Suppressor macrophage treated with lipopolysaccharide for 1 hour (primary cell): ENCODE measurements around the gene PHF8.

ENCODE experiments used
- DNase-seq, 3 donors: peaks; one replicate each; pipeline ENCODE4 v3.0.0-alpha.2; 2020 to 2022

The PHF8 gene

GRCh38 chrX:54044126-54044876, at the start of gene PHF8:
Gene PHF8 (minus strand): TSS chrX:54044473. CDS start chrX:54042728, 1,745 bp downstream.
- DNase-seq = peak; percentile 89 to 95 (median 93)

DNA sequence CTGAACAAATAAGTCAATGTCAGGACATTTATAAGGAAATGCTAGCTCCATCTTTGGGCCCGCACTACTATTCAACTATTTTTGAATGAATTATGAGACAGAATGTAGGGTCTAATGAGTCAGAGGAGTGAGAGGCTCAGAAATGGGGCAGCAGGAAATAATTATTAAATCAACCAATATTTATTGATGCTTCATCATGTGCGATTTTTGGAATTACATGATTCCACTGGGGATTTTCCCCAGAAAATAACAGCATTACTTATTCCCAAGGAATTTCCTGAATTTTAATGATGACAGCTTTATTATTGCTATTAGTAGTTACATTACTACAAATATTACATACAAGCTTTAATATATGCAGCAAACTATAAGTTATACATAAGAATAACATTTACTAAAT, 49.3 kb upstream of the PHF8 start:
- no peak for DNase-seq

DNA sequence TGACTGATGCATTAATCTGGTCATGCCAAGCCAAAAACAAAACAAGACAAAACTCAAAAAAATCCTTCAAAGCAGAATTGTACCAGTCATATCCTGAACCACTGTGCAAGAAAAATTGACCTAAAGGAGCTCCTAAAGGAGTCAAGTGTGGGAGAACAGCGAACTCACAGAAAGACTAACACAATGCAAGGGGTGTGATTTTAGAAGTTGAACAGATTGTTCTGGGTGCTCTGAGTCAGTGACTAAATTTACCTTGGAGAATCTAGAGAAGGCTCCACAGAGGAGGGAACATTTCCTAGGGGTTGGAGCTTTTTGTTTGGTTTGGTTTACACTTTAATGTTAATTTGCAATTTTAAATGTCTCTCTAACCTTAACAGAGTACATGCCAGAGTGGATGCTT, 48.9 kb upstream of the PHF8 start:
- DNase-seq = no peak

GRCh38 chrX:54090880-54091279, 46.6 kb upstream of the PHF8 start:
- DNase-seq = no peak

- no peak for DNase-seq
These were observed 44.9 kb upstream of the PHF8 start for GRCh38 chrX:54089191-54089590.

DNA sequence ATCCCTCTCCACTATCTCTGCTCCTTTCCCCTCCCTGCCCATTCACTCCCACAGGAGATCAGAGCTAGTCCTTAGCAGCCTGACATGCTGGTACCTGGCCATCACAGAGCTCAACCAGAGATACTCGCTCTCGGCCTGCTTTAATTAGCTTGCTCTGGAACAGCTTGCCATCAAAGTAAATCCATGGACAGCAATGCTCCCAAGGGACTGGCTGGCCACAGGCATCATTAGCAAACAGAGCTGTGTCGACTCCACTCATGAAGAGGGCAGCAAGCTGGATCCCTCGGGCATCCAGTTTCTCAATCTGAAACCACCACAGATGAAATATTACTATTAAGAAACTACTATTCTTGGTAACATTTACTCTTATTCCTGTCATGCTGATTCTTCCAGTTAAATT, 43.4 kb upstream of the PHF8 start:
- no peak for DNase-seq

- DNase-seq = no peak
These were observed 41.4 kb upstream of the PHF8 start for GRCh38 chrX:54085666-54086065.

- DNase-seq = no peak
These were observed 32.6 kb upstream of the PHF8 start for GRCh38 chrX:54076903-54077302.

- DNase-seq = no peak
These were observed 30.6 kb upstream of the PHF8 start for GRCh38 chrX:54074826-54075225.

DNA sequence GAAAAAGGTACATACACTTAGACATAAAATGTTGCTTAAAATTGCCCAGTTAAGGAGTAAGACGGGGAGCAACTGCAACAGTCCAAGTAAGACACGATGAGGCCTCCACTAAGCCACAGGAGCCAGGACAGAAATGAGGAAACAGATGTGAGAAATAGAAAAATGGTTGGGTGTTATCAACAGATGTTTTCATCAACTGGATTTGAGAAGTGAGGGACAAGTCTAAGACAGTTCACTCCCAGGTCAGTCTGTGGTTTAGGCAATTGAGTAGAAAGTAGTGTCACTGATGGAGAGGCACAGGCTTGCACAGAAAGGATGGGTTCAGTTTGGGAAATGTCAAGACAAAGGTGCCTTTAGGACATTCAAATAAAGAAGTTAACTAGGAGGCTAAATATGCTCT, 23.5 kb upstream of the PHF8 start:
- no peak for DNase-seq

DNA sequence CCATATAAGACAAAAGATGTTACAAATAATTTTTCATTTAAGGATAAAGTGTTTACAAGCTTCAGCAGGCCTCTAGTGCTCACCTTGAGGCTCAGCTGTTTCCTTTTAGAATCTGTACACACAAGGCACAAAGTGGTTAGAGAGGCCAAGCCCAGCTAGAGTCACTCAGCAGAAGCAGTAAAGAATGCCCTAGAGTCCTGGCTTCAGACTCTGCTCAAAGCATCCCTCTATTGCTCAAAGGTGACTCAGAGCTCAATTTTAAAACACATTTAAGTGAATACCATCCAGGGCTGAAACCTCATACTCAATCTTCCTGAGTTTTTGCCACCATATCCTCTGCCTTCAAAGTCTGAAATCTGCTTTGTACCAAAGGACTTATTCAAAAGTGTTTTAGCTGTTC, 22.6 kb upstream of the PHF8 start:
- DNase-seq = no peak

DNA sequence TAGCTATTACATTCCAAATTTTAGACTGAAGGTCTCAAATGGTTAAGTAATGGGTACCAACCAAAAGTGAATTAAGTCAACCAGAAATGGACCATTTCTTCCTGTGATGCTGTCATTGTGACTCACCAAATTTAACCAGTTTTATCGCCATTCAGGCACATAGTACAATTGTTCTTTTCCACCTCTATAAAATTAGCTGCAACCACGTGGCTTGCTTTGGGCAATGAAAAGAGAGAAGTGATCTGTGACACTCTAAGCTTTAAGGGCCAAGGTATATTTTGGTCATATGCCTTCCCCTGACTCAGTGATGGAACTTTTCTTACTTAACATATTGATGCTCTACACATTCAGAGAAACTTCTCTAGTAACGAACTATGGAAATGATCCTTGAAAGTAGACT, 20.3 kb upstream of the PHF8 start:
- no peak for DNase-seq

DNA sequence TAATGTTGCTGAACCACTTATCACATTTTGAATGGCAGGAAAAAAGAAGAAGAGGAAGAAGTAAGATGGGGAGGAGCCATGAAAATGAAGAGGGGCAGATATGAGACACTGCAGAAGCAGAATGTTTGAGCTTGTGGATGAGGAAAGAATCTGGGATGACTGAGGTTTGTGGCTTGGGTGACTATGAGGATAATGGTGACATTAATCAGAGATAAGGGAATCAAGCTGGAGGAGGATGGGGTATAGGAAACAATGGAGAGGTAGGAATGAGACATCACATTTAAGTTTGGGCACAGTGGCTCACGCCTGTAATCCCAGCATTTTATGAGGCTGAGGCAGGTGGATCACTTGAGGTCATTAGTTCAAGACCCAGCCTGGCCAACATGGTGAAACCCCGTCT, 19.1 kb upstream of the PHF8 start:
- DNase-seq = no peak

GRCh38 chrX:54049801-54050200, 5.5 kb upstream of the PHF8 start:
- DNase-seq = no peak

- DNase-seq = no peak
These were observed 4.1 kb upstream of the PHF8 start for GRCh38 chrX:54048412-54048811.

DNA sequence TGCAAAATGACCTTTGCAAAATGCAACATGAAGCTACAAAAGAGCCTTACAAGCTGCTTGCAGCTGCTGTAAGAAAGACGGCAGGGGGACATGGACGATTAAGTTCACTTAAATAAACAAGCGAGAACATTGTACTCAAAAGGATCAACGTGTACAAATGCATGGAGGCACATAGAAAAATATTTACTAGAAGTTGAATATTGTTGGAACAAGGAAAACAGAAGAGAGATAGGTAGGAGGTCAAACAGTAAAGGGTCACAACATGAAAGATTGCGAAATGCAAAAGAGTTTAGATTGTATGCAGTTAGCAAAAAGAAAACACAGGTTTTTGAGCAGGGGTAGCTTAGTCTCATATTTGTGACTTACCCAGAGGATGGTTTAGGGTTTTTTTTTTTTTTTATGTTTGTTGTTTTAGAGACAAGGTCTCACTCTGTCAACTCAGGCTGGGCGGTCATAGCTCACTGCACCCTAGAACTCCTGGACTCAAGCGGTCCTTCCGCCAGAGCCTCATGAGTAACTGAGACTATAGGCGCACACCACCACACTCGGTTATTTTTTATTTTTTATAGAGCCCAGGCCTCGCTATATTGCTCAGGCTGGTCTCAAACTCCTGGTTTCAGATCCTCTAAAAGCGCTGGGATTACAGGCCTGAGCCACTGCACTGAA, 1.4 kb upstream of the PHF8 start:
- no peak for DNase-seq

DNA sequence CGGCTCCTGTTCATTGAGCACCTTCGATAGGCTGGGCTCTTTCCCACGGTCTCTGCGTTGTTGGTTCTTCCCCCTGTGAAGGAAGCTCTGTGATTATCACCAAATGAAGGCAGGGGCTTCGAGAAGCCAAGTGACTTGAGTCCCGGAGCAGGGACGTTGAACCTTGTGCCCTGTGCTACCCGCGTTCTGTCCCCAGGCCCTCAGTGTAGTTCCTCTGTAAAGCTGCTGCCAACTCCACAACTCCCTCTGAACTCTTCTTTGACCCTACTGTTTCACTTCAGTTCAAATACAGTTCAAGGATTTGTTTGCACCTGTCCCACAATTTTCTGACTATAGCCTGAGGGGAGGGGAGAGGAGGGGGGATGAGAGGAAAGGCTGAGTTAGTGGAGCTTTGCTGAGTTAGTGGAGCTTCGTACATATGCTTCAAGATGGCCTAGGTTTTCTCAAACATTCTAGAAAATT, 635 bp upstream of the PHF8 start:
- DNase-seq = no peak

GRCh38 chrX:54043541-54044125, 640 bp downstream of the PHF8 start:
- peak; percentile 27 to 58 (median 45) for DNase-seq

GRCh38 chrX:54043056-54043455, 1.2 kb downstream of the PHF8 start:
- no peak for DNase-seq

DNA sequence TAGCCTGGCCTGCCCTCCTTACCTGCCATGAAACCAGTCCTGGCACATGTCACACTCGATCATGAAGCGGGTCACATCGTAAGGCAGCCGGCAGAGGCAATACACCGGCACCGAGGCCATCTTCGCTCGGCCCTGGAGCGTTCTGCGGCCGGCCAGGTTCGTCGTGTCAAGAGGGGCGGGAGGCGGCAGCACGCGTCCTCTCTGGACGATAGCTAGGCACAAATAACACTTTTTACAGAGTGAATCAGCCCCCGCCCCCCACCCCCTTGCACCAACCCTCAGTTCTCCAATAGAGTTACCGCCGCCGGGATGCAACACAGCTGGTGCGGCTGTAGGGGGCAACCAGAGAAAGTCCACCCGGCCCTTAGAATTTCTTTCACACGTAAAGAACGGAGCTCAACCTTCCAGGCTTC, 1.7 kb downstream of the PHF8 start:
- DNase-seq = peak; percentile 59 to 66 (median 61)

DNA sequence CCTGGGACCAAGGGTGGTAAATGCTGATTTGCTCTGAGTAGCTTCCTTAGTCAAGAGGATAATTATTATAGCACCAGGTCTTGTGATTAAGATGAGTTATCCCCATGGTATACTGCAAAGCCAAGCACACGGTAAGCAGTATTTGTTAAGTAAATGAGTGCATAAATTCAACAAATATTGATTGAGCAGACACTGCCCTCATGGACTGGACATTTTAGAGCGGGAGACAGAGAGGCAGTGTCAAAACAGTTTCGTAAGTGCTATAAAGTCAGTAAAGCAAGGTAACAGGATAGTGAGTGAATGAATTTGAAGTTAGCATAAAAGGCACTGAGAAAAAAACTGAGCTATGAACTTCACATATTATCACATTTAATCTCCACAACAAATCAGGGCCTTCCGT, 13.9 kb downstream of the PHF8 start:
- DNase-seq = no peak

DNA sequence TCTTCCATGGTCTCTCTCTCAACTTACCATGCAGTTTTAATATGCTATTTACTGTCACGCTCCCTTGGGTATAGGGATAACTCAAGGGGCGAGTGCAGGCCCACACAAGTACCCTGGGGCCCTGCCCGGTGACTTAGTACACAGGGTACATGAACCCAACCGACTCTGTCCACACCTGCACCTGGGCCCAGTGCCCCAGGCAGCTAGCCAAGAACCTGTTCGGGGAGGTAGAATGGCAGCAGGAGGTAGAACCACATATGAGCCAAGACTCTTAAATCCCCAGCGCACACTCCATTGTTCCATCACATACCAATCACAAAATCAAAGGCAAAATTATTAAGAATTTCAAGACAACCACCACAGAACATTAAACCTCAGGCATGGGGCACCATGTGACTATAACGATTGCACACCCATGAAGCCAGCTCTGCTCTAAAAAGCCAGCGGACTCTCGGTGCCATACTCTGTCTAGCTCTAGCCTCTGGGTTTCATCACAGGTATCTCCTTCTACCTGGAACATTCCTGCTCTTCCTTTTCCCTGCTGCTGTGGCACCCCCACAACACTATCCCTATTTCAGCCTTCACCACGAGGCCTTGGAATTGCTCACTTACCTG, 14.6 kb downstream of the PHF8 start:
- no peak for DNase-seq

GRCh38 chrX:54024350-54024749, 19.9 kb downstream of the PHF8 start:
- no peak for DNase-seq
